ELF-1 (cell line): ENCODE measurements around the gene MAP1LC3B.
"Not testable (repeated sequence)": the region's sequence is repeated elsewhere in the genome, so short reads cannot be mapped to it uniquely, and the experiment has no call there.

Source experiments
- DNase-seq: peaks from one replicate; pipeline ENCODE4 v3.0.0-alpha.2; 2016; ENCODE audit warnings: low read depth, low spot score

MAP1LC3B gene

GRCh38 chr16:87360862-87361610, 31.1 kb upstream of the MAP1LC3B start:
- DNase-seq, result no peak

GRCh38 chr16:87361916-87362619, 30.1 kb upstream of the MAP1LC3B start:
- DNase-seq, result no peak

GRCh38 chr16:87362828-87363559, 29.1 kb upstream of the MAP1LC3B start:
- not testable (repeated sequence) for DNase-seq

GRCh38 chr16:87363771-87364455, 28.2 kb upstream of the MAP1LC3B start:
- DNase-seq, result no peak

- no peak for DNase-seq
Observed at GRCh38 chr16:87365021-87365713, 27.0 kb upstream of the MAP1LC3B start.

GRCh38 chr16:87366288-87366687, 25.8 kb upstream of the MAP1LC3B start:
- no peak for DNase-seq

GRCh38 chr16:87366930-87367329, 25.2 kb upstream of the MAP1LC3B start:
- DNase-seq, result no peak

GRCh38 chr16:87367529-87367928, 24.6 kb upstream of the MAP1LC3B start:
- DNase-seq, result no peak

GRCh38 chr16:87368029-87368770, 23.9 kb upstream of the MAP1LC3B start:
- DNase-seq, result no peak

- DNase-seq, result no peak
Observed at GRCh38 chr16:87369117-87369765, 22.9 kb upstream of the MAP1LC3B start.

- DNase-seq, result no peak
Observed at GRCh38 chr16:87369796-87370719, 22.1 kb upstream of the MAP1LC3B start.

GRCh38 chr16:87371261-87371866, 20.8 kb upstream of the MAP1LC3B start:
- DNase-seq, result peak; percentile 44

- no peak for DNase-seq
Observed at GRCh38 chr16:87372305-87372704, 19.8 kb upstream of the MAP1LC3B start.

GRCh38 chr16:87374313-87374712, 17.8 kb upstream of the MAP1LC3B start:
- no peak for DNase-seq

- DNase-seq, result no peak
Observed at GRCh38 chr16:87375426-87376135, 16.6 kb upstream of the MAP1LC3B start.

- no peak for DNase-seq
Observed at GRCh38 chr16:87376660-87377059, 15.5 kb upstream of the MAP1LC3B start.

- peak; percentile 33 for DNase-seq
Observed at GRCh38 chr16:87379312-87379752, 12.8 kb upstream of the MAP1LC3B start.

- DNase-seq, result no peak
Observed at GRCh38 chr16:87380403-87380802, 11.7 kb upstream of the MAP1LC3B start.
